Measurements from ENCODE around the gene STX17. TPM values are rescaled to one million over a fixed set of nuclear protein-coding genes. Genes with fewer than 3 reads are reported as not detected.
"Not testable (repeated sequence)": the region's sequence is repeated elsewhere in the genome, so short reads cannot be mapped to it uniquely, and the experiment has no call there.

STX17 gene
- total RNA-seq (10 to 100 TPM; 27.9 to 43.1 (median 33.9) TPM), polyA plus RNA-seq (10 to 100 TPM in 1 of 2 donors, 1 to 10 TPM in 1; 7.7 to 17.4 TPM)
- long read RNA-seq, donor 1, transcript STX17-201 (8 exons, 2,713 nt), result major isoform, 47 of 90 reads
- long read RNA-seq, donor 1, partial matches to known transcripts, result 14 of 90 reads
- long read RNA-seq, donor 1, other reads (novel, unspliced or antisense), result 26 of 90 reads
- long read RNA-seq, donor 2, transcript STX17-201 (8 exons, 2,713 nt), result major isoform, 14 of 16 reads
- long read RNA-seq, donor 2, partial matches to known transcripts, result 0 of 16 reads
- long read RNA-seq, donor 2, other reads (novel, unspliced or antisense), result 0 of 16 reads
- long read RNA-seq, donor 3, transcript STX17-201 (8 exons, 2,713 nt), result major isoform, 12 of 21 reads
- long read RNA-seq, donor 3, partial matches to known transcripts, result 3 of 21 reads
- long read RNA-seq, donor 3, other reads (novel, unspliced or antisense), result 6 of 21 reads

GRCh38 chr9:99906403-99907207, at the start of gene STX17:
Gene STX17, plus strand, starts transcription at chr9:99906654. Its CDS starts 8,586 bp downstream, at chr9:99915240.
- intact Hi-C loops (cut with DNase I), result loop anchor here in 2 of 4 donors (5.0 to 10.0 kb wide), 2 partner anchors 82 to 84 kb away; partner anchors contain the start of gene NR4A3 (in 2 of the 2)
- TF ChIP-seq POLR2A (IDR thresholded peaks at IDR 0.05), result peak; percentile 87
- TF ChIP-seq, protein P1, sequence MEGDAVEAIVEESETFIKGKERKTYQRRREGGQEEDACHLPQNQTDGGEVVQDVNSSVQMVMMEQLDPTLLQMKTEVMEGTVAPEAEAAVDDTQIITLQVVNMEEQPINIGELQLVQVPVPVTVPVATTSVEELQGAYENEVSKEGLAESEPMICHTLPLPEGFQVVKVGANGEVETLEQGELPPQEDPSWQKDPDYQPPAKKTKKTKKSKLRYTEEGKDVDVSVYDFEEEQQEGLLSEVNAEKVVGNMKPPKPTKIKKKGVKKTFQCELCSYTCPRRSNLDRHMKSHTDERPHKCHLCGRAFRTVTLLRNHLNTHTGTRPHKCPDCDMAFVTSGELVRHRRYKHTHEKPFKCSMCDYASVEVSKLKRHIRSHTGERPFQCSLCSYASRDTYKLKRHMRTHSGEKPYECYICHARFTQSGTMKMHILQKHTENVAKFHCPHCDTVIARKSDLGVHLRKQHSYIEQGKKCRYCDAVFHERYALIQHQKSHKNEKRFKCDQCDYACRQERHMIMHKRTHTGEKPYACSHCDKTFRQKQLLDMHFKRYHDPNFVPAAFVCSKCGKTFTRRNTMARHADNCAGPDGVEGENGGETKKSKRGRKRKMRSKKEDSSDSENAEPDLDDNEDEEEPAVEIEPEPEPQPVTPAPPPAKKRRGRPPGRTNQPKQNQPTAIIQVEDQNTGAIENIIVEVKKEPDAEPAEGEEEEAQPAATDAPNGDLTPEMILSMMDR (IDR thresholded peaks at IDR 0.05), result peak in 1 of 3 donors; percentile 27
- no peak for TF ChIP-seq EP300 (IDR thresholded peaks at IDR 0.05)
- H3K27ac ChIP-seq, result peak within 1 kb of the TSS; percentile 92 to 94
- no peaks in the 10 kb centered on the region for H3K27me3 ChIP-seq
- H3K4me1 ChIP-seq (ENCODE audit: insufficient read depth), result peaks cover 1% of the 10 kb centered on the region
- no peaks in the 10 kb centered on the region for H3K9me3 ChIP-seq
- peak within 1 kb of the TSS; percentile 90 for H3K4me3 ChIP-seq
- H3K36me3 ChIP-seq, result no peaks in the 10 kb centered on the region
- peak; percentile 81 to 90 (median 88) for DNase-seq
- 0% methylated on average over 55 to 76 of the region's 76 CpGs for WGBS, 3 donors

- H3K9me3 ChIP-seq; H3K4me3 ChIP-seq; DNase-seq; H3K27ac ChIP-seq; H3K27me3 ChIP-seq; H3K4me1 ChIP-seq (ENCODE audit: insufficient read depth); intact Hi-C loops (cut with DNase I); H3K36me3 ChIP-seq: not testable (repeated sequence)
- WGBS, 3 donors, result 95 to 100% (median 99%) methylated on average over 3 of the region's 3 CpGs
Observed at GRCh38 chr9:99857576-99857975, 48.9 kb upstream of the STX17 start.

DNA sequence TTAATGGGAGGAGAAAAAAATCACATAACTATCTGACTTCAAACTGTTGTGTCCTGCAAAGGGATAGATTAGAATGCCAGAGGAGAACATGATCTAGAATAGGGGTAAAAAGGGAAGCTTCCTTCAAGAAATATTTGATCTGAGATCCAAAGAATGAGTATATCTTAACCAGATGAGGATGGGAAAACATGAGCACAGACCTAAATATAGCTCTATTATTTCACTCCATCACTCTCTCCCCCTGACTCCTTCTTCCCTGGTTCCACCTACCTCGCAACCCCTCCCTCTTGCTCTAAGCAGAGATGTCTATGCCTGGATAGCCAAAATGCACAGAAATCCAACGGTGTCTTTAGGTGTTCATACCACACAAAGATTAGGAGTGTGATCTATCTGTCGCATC, 48.4 kb upstream of the STX17 start:
- 94 to 97% (median 97%) methylated on average over 3 of the region's 3 CpGs for WGBS, 3 donors
- no peak overlapping the region for H3K27ac ChIP-seq
- intact Hi-C loops (cut with DNase I), result no loop called here
- H3K27me3 ChIP-seq, result no peaks in the 10 kb centered on the region
- peaks cover 2% of the 10 kb centered on the region for H3K4me1 ChIP-seq (ENCODE audit: insufficient read depth)
- no peak overlapping the region for H3K4me3 ChIP-seq
- H3K9me3 ChIP-seq, result no peaks in the 10 kb centered on the region
- no peaks in the 10 kb centered on the region for H3K36me3 ChIP-seq
- no peak for TF ChIP-seq POLR2A (IDR thresholded peaks at IDR 0.05)
- TF ChIP-seq, protein P1 (IDR thresholded peaks at IDR 0.05), result no peak
- no peak for TF ChIP-seq EP300 (IDR thresholded peaks at IDR 0.05)
- DNase-seq, result no peak

DNA sequence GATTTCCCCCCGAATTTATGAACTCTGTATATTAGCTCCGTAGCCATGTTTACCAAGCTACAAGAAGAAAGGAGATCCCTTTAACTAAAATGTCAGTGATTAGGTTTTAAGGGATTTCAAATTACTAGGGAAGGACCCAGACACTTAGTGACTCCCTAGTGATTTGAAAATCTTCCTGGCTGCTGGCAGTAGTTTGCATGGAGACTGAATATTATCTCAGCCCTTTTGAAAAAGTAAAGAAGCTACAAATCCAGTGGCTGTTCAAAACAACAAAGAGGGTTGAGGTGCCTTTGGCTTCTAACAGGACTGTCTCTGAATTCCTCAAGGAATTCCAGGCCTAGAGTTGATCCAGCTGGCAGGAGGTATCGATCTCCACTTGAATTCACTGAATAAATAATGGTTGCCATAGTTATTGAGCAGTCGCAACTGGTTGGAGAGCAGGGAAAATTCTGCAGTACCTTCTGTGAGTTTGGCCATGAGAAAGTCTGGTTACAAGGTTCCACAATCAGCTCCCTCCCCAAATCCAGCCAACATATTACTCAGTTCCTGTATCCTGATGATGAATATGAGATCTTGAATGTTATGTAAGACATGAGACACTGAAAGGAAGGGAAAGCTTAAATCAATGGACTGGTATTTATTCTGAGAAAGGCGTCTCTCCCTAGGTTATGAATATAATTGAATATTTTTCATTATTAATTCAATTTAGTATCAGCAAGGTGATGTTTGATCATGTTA, 47.0 kb upstream of the STX17 start:
- intact Hi-C loops (cut with DNase I), result no loop called here
- H3K27me3 ChIP-seq, result no peaks in the 10 kb centered on the region
- DNase-seq, result no peak
- TF ChIP-seq POLR2A (IDR thresholded peaks at IDR 0.05), result no peak
- TF ChIP-seq EP300 (IDR thresholded peaks at IDR 0.05), result no peak
- TF ChIP-seq, protein P1 (IDR thresholded peaks at IDR 0.05), result no peak
- no peaks in the 10 kb centered on the region for H3K9me3 ChIP-seq
- H3K27ac ChIP-seq, result no peak overlapping the region
- 48 to 55% (median 52%) methylated on average over 5 of the region's 5 CpGs for WGBS, 3 donors
- H3K4me1 ChIP-seq (ENCODE audit: insufficient read depth), result peaks cover 2% of the 10 kb centered on the region
- no peaks in the 10 kb centered on the region for H3K36me3 ChIP-seq
- H3K4me3 ChIP-seq, result no peak overlapping the region
